ENCODE results near the gene ADH5.
A peak's percentile ranks its signal among the peaks of the same experiment; 100 is the strongest.

Gene ADH5

DNA sequence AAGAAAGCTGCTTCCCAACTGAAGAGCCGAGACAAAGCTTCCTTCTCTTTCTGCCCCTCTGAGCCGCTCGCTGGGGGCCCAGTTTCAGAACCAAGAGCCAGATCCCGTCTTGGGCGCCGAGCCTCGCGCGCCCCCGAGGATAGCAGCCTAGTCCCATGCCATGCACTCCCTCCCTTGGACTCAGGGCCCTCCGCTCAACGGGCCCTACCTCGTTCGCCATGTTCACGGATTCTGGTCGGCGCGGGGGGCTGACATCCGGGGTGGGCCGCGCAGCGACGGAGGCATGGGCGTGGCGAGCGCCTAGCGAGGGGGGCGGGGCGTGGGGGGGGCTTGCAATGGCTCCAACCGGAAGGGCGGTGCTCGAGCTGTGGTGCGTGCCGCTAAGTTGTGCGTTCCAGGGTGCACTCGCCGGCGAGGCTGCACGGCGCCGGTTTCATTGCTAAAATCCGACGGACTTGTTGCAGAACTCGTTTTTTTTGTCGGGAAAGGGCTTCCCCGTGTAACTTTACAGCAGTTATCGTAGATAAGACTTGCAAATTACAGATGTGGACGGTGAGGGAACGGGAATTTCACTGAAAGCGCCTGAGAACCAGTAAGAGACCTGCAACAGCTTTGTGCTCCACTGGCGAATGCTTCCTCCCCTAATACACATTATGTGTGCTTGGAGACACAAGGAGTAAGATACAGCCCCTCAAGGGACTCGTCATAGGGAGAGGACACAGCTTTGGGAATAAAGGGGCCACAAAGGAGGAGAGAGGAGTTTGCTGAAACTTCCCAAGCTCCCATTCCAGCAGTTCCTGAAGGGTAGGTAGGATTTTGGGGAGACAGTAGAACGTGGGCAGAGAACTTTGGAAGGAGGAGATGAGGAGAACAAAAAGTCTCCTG, at the start of gene ADH5:
ADH5 (minus strand) TSS at position 308 of the 885 bp plus-strand sequence; CDS start at position 220, 88 bp downstream.
- DNase-seq (ENCODE audit: low read depth): peak; percentile 91
- TF ChIP-seq, protein P1, sequence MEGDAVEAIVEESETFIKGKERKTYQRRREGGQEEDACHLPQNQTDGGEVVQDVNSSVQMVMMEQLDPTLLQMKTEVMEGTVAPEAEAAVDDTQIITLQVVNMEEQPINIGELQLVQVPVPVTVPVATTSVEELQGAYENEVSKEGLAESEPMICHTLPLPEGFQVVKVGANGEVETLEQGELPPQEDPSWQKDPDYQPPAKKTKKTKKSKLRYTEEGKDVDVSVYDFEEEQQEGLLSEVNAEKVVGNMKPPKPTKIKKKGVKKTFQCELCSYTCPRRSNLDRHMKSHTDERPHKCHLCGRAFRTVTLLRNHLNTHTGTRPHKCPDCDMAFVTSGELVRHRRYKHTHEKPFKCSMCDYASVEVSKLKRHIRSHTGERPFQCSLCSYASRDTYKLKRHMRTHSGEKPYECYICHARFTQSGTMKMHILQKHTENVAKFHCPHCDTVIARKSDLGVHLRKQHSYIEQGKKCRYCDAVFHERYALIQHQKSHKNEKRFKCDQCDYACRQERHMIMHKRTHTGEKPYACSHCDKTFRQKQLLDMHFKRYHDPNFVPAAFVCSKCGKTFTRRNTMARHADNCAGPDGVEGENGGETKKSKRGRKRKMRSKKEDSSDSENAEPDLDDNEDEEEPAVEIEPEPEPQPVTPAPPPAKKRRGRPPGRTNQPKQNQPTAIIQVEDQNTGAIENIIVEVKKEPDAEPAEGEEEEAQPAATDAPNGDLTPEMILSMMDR (IDR thresholded peaks at IDR 0.05; ENCODE audit: low read depth, low read length): no peak
- TF ChIP-seq, protein P2, sequence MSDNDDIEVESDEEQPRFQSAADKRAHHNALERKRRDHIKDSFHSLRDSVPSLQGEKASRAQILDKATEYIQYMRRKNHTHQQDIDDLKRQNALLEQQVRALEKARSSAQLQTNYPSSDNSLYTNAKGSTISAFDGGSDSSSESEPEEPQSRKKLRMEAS (IDR thresholded peaks at IDR 0.05; ENCODE audit: low read depth, low read length): peak; percentile 54
- TF ChIP-seq POLR2A (IDR thresholded peaks at IDR 0.05; ENCODE audit: extremely low read depth, insufficient read length) (peak; percentile 86), MYC (IDR thresholded peaks at IDR 0.05; ENCODE audit: low read depth, low read length) (peak; percentile 67; the same call in 1 of the 2 replicates)
- peak within 1 kb of the TSS; percentile 98 for H3K4me3 ChIP-seq (ENCODE audit: low read depth, low read length)

DNA sequence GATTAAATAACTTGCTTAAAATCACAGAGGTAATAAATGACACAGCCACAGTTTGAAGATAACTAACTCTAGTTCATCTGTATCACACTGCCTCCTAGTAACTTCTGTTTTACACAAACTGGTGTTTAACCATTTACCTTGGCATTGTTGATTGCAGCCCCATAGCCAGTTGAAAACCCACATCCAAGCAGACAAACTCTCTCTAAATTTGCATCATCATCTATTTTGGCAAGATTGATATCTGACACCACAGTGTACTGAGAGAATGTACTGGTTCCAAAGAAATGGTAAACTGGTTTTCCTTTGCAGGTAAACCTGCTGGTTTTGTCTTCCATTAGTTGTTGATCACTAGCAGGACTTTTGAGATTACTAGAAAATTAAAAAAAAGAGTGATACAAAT, 47.7 kb upstream of the ADH5 start:
- no peak overlapping the region for H3K4me3 ChIP-seq (ENCODE audit: low read depth, low read length)
- no peak for DNase-seq (ENCODE audit: low read depth)
- TF ChIP-seq, protein P1 (IDR thresholded peaks at IDR 0.05; ENCODE audit: low read depth, low read length): no peak
- TF ChIP-seq, protein P2 (IDR thresholded peaks at IDR 0.05; ENCODE audit: low read depth, low read length): no peak
- TF ChIP-seq MYC (IDR thresholded peaks at IDR 0.05; ENCODE audit: low read depth, low read length) (no peak), POLR2A (IDR thresholded peaks at IDR 0.05; ENCODE audit: extremely low read depth, insufficient read length) (no peak)

DNA sequence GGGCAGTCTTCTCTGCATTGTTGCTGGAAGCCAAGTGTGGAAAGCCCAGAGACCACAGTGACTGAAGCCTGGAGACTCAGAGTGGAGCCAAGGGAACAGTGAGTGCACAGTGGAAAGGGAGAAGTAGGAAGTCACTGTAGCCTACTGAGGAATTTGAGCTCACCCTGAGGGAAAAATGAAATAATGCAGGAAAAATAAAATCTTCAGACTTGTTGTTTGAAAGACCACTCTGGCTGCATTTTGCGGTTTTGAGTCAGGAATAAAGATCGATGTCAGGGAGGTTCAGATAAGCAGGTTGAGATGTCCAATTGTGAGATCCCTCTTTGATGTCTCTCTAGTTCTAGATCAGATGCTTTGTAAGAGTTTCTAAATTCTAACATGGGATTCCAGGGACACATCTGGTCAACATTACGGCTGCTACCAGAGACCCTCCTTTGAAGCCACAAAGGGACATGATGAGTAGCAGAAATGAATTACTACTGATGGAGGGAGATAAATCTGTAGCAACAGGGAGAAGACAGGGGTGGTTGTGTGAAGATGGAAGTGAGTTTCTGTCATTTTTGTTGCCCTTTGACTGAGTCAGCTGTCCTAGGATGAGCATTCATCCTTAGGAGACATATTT, 47.1 kb upstream of the ADH5 start:
- DNase-seq (ENCODE audit: low read depth): no peak
- H3K4me3 ChIP-seq (ENCODE audit: low read depth, low read length): no peak overlapping the region
- TF ChIP-seq POLR2A (IDR thresholded peaks at IDR 0.05; ENCODE audit: extremely low read depth, insufficient read length) (no peak), MYC (IDR thresholded peaks at IDR 0.05; ENCODE audit: low read depth, low read length) (no peak)
- TF ChIP-seq, protein P1 (IDR thresholded peaks at IDR 0.05; ENCODE audit: low read depth, low read length): no peak
- TF ChIP-seq, protein P2 (IDR thresholded peaks at IDR 0.05; ENCODE audit: low read depth, low read length): no peak

DNA sequence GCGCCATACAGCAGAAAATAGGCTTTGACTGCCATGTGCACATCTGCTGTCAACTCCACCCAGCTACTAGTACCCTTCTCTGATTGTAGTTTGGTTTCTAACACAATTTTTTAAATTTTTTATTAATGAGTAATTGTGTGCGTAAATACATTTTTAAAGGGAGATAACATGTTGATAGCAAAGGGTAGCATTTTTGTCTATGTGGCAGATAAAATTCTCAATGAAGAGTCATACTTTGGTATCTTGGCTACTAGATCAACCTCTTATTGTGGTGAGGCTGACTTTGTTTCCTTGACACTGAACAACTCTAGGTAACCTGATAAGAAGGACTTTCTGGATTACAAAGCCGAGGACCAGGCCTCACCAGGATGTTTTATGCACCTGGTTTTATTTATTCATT, 46.0 kb upstream of the ADH5 start:
- TF ChIP-seq, protein P2 (IDR thresholded peaks at IDR 0.05; ENCODE audit: low read depth, low read length): no peak
- TF ChIP-seq, protein P1 (IDR thresholded peaks at IDR 0.05; ENCODE audit: low read depth, low read length): no peak
- TF ChIP-seq MYC (IDR thresholded peaks at IDR 0.05; ENCODE audit: low read depth, low read length) (no peak), POLR2A (IDR thresholded peaks at IDR 0.05; ENCODE audit: extremely low read depth, insufficient read length) (no peak)
- H3K4me3 ChIP-seq (ENCODE audit: low read depth, low read length): no peak overlapping the region
- no peak for DNase-seq (ENCODE audit: low read depth)

DNA sequence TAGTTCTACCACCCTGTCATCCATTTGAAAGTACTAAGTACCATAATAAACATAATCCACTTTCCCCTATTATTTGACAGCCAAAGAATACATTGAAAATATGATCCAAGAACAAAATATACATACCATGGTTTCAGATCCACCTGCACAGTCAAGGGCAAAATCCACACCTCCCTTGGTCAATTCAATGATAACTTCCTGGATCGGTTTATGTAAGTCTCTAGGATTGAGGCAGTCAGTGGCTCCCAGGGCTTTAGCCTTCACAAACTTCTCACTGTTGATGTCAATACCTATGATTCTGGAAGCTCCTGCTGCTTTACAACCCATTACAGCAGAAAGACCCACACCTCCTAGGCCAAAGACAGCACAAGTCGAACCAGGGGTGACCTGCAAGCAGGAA, 42.8 kb upstream of the ADH5 start:
- no peak overlapping the region for H3K4me3 ChIP-seq (ENCODE audit: low read depth, low read length)
- DNase-seq (ENCODE audit: low read depth): no peak
- TF ChIP-seq, protein P1 (IDR thresholded peaks at IDR 0.05; ENCODE audit: low read depth, low read length): no peak
- TF ChIP-seq MYC (IDR thresholded peaks at IDR 0.05; ENCODE audit: low read depth, low read length) (no peak), POLR2A (IDR thresholded peaks at IDR 0.05; ENCODE audit: extremely low read depth, insufficient read length) (no peak)
- TF ChIP-seq, protein P2 (IDR thresholded peaks at IDR 0.05; ENCODE audit: low read depth, low read length): no peak

Measured in NB4 (cell line).